Left renal cortex interstitium (tissue), 4 donors: ENCODE data around the gene SEMA3A. TPM values are rescaled to one million over a fixed set of nuclear protein-coding genes. Genes with fewer than 3 reads are reported as not detected.
A peak's percentile ranks its signal among the peaks of the same experiment; 100 is the strongest.

Source experiments
- DNase-seq, 4 donors: peaks; one replicate each; pipeline ENCODE4 v3.0.0-alpha.2; 2013; ENCODE audit warnings: low read depth in 4 of 4, low spot score in 2 of 4, missing footprints in 1 of 4
- polyA plus RNA-seq, 4 donors: library from polyadenylated mRNA; unstranded; fragments of 120-200 nt; gene quantifications; one replicate each; pipeline ENCODE4 v1.2.1, GENCODE V29; 2013; ENCODE audit not compliant: insufficient read length in 4 of 4

Gene SEMA3A
- polyA plus RNA-seq, 4 donors: 11.6 to 16.0 (median 14.1) TPM

GRCh38 chr7:84113906-84114850 lies 80.4 kb downstream of the SEMA3A start:
- no peak for DNase-seq

DNA sequence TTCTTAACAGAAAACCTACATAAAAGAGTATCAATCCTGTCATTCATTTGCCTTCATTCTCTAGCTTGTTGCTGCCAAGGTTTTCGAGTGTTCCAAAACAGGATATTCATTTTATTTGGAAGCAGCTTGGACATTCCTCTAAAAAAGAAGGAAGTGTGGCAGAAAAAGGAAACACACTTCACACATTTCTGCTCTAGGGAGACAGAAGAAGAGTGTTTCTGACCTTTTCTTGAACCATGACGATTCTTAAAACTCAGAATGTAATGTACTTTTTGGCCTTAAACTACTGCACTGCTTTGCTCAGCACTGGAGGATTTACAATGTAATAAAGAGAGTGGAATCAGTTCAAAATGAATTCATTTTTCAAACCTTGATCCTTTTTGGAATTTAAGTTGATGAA lies 81.3 kb downstream of the SEMA3A start:
- DNase-seq: peak in 1 of 4 donors; percentile 36

- DNase-seq: no peak
These were observed 81.8 kb downstream of the SEMA3A start for GRCh38 chr7:84112771-84113170.

DNA sequence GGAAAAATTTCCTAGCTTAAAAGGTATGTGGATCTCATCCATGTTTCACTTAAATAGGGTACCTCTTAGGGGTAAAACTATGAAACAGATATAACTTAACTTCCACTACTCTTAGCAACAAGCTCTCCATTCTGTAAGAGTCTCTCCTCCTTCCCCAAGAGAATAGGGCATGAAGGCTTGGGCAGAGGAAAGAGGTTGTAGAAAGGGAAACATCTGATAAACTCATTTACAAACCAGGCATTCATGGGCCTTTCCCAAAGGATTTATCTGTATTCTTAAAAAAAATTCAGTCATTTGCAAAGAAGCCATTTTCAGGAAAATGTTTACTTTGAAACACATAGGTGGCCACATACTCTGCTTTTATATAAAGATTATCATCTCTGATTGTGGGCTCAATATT lies 82.7 kb downstream of the SEMA3A start:
- DNase-seq: no peak

DNA sequence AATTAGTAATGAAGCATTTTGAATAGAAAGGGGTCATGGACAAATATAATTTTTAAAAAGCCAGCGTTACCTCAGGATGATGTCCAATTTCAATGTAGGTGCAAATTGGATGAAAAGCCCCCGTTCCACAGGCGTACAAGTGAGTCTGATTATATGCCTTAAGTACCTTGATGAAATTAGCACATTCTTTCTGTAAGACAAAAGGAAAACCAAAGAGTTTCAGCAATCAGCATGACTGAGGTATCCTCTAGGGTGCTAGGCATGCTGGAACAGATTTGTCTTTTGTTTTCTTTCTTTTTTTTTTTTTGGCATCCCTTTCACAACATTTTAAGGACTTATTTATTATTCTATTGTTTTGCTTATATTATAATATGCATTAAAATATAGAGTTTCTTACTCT lies 84.2 kb downstream of the SEMA3A start:
- no peak for DNase-seq

- no peak for DNase-seq
These were observed 85.8 kb downstream of the SEMA3A start for GRCh38 chr7:84108787-84109186.

DNA sequence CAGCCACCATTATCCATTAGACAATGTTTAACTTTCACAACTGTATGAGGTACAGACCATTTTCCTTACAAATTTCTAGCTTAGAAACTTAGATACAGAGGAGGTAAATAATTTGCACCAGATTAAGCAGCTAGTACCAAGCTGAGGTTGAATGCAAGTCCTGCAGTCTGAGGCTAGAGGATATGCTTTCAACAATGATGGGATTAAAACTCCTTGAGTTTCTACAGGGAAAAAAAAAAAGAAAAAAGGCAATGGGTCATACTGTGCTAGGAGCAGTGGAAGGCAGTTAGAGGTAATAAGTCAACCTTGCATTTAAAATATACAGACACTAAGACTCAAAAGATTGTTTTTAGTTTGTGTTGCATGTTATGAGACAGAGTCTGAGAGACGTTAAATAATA lies 86.5 kb downstream of the SEMA3A start:
- no peak for DNase-seq

- DNase-seq: no peak
These were observed 87.3 kb downstream of the SEMA3A start for GRCh38 chr7:84107259-84107658.

- no peak for DNase-seq
These were observed 88.3 kb downstream of the SEMA3A start for GRCh38 chr7:84106291-84106690.

DNA sequence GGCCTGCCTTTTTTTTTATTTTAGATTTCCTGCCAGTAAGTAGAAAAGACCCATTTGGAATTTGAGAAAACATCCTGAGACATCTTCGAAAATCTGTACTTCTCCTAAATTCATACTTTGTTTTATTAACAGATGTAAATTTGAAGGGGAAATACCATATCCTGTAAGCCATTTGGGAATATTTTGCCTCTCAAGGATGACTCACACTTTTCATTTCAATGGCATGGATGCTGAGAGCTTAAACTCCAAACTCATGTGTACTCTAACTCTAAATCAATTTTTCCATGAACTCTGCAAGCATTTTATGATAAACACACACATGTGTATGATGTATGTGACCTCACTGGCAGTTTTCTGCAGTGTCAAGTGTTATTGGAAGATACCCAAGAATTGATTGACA lies 89.0 kb downstream of the SEMA3A start:
- no peak for DNase-seq

DNA sequence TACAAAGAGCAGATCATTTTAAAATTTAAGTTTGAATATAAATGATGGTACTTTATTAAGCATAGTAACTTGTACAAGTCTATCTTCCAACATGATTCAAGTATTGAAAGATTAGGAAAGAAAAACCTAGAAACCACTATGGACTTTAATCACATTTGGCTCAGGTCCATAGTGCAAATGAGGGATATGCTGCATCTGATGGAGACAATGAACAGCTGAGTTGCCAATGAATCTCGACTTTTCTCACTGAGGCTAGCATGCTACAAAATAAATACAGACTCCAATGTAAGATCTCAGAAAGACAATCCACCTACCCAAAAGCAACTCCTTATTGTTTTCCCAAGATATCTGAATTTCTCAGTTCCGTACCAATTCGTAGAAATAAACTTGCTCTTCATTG lies 89.8 kb downstream of the SEMA3A start:
- no peak for DNase-seq

- DNase-seq: no peak
These were observed 92.4 kb downstream of the SEMA3A start for GRCh38 chr7:84102213-84102612.

- DNase-seq: no peak
These were observed 93.7 kb downstream of the SEMA3A start for GRCh38 chr7:84100866-84101265.

GRCh38 chr7:84095971-84096370 lies 98.6 kb downstream of the SEMA3A start:
- no peak for DNase-seq

GRCh38 chr7:84092207-84092606 lies 102.4 kb downstream of the SEMA3A start:
- DNase-seq: no peak

- no peak for DNase-seq
These were observed 103.3 kb downstream of the SEMA3A start for GRCh38 chr7:84091318-84091717.

DNA sequence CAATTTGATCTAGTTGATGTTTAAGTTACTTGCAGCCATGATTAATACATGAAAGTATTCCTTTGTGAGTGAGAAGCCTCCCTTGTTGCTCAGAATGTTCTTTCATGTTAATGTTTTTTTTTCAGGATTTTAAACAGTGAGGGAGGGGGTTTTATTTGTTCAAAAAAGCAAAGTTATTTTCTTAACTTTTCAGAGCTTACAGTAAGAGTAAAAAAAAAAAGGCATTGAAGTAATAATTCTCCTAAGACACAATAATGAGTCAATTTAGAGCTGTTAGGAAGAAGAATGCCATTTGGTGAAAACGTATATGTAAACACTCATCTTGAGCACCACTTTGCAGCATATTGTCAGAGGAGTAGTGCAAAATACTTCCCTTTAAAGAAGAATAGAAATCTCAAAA lies 105.8 kb downstream of the SEMA3A start:
- no peak for DNase-seq

GRCh38 chr7:84085998-84086397 lies 108.6 kb downstream of the SEMA3A start:
- DNase-seq: no peak

GRCh38 chr7:84085147-84085546 lies 109.4 kb downstream of the SEMA3A start:
- DNase-seq: peak in 2 of 4 donors; percentile 62 to 68

- no peak for DNase-seq
These were observed 110.7 kb downstream of the SEMA3A start for GRCh38 chr7:84083846-84084245.

DNA sequence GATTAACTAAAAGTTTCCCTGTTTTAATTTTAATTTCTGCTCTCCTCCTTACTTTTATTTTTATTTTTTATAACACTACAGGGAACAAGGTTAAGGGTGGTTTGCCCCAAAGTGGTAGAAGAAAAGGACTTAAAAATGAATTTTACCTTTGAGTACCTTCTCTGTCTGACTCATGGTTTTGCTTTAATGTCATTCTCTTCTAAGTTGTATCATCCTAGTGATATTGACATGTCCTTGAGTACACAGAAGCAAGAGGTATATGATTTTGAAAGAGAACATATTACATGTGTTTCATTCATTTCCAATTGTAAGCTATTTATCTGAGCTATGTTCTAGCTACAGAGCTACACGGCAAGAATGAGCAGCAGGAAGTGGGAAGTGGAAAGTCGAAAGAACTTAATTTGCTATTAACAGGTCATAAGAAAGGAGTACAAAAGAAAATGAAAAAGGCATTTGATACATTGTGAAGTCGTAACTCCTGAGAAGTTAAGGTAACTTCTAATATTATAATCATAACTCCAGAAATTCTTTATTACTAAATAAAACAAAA lies 112.5 kb downstream of the SEMA3A start:
- no peak for DNase-seq

DNA sequence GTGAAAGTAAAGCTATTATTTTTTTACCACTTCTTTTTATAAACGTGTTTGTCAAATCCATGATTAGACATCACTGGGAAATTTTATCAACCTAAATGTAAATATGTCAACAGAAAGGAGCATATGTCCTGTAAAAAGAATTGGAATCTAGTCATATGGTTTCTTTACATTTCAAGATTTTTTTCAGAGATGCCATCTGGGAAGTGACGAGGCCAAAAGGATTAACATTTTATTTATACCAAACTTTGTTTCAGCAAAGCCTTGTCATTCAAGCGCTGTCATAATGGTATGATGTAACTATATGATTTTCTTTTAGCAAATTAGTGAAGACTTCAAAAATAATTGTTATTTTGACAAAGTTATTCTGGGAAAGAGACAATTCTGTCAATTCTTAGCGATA lies 117.3 kb downstream of the SEMA3A start:
- no peak for DNase-seq
